Trophoblast cell (in vitro differentiated cells and primary cell): ENCODE measurements around the gene DAO.

Experiments
- DNase-seq, 2 donors: peaks; one replicate each; pipeline ENCODE4 v3.0.0-alpha.2; 2016
- H2AFZ ChIP-seq: 2 replicates; pipeline ENCODE4 v1.6.1; 2013; ENCODE audit warnings: low read length, moderate library complexity, mild to moderate bottlenecking; ENCODE audit not compliant: insufficient read depth, poor library complexity
- H2AK5ac ChIP-seq: 2 replicates; pipeline ENCODE4 v1.6.1; 2013; ENCODE audit warnings: mild to moderate bottlenecking, low read length
- H2BK120ac ChIP-seq: 2 replicates; pipeline ENCODE4 v1.6.1; 2013; ENCODE audit warnings: low read length, mild to moderate bottlenecking, moderate library complexity; ENCODE audit not compliant: insufficient read depth, poor library complexity
- H2BK12ac ChIP-seq: 2 replicates; pipeline ENCODE4 v1.6.1; 2013; ENCODE audit warnings: mild to moderate bottlenecking, low read length, moderate library complexity
- H2BK5ac ChIP-seq: 2 replicates; pipeline ENCODE4 v1.6.1; 2013; ENCODE audit warnings: low read length, low read depth, moderate library complexity, mild to moderate bottlenecking; ENCODE audit not compliant: poor library complexity
- H3K14ac ChIP-seq: 2 replicates; pipeline ENCODE4 v1.6.1; 2013; ENCODE audit warnings: mild to moderate bottlenecking, low read length
- H3K18ac ChIP-seq: 2 replicates; pipeline ENCODE4 v1.6.1; 2013; ENCODE audit warnings: mild to moderate bottlenecking, low read length
- H3K23ac ChIP-seq: 2 replicates; pipeline ENCODE4 v1.6.1; 2013; ENCODE audit warnings: low read length
- H3K27ac ChIP-seq: 2 replicates; pipeline ENCODE4 v1.5.1; 2013; ENCODE audit warnings: low read depth, mild to moderate bottlenecking, inconsistent platforms, low read length, moderate library complexity
- H3K27me3 ChIP-seq: 2 replicates; pipeline ENCODE4 v1.6.1; 2013; ENCODE audit warnings: inconsistent platforms, mild to moderate bottlenecking, low read length, moderate library complexity; ENCODE audit not compliant: insufficient read depth
- H3K36me3 ChIP-seq, 2 experiments: 1 replicate in 1 of 2; 2 replicates in 1 of 2; pipeline ENCODE4 v1.6.1; 2013; ENCODE audit warnings: low read length in 2 of 2, mild to moderate bottlenecking in 2 of 2, moderate library complexity in 1 of 2; ENCODE audit not compliant: insufficient read depth in 2 of 2, control insufficient read depth in 1 of 2
- H3K4ac ChIP-seq: 2 replicates; pipeline ENCODE4 v1.6.1; 2013; ENCODE audit warnings: low read depth, mild to moderate bottlenecking, low read length, moderate library complexity
- H3K4me1 ChIP-seq, 2 experiments: 1 replicate in 1 of 2; 2 replicates in 1 of 2; pipeline ENCODE4 v1.6.1; 2013; ENCODE audit warnings: low read length in 2 of 2, mild to moderate bottlenecking in 2 of 2, moderate library complexity in 1 of 2; ENCODE audit not compliant: insufficient read depth in 2 of 2, control insufficient read depth in 1 of 2
- H3K4me2 ChIP-seq: 2 replicates; pipeline ENCODE4 v1.6.1; 2013; ENCODE audit warnings: inconsistent platforms, mild to moderate bottlenecking, low read length, moderate library complexity
- H3K4me3 ChIP-seq: 2 replicates; pipeline ENCODE4 v1.5.1; 2013; ENCODE audit warnings: mild to moderate bottlenecking, low read depth, low read length, inconsistent platforms
- H3K79me1 ChIP-seq: one replicate; pipeline ENCODE4 v1.6.1; 2013; ENCODE audit warnings: low read length
- H3K79me2 ChIP-seq: 2 replicates; pipeline ENCODE4 v1.6.1; 2013; ENCODE audit warnings: low read length, mild to moderate bottlenecking; ENCODE audit not compliant: control insufficient read depth, insufficient read depth, poor library complexity
- H3K9ac ChIP-seq: 2 replicates; pipeline ENCODE4 v1.6.1; 2013; ENCODE audit warnings: mild to moderate bottlenecking, low read length
- H3K9me3 ChIP-seq: 2 replicates; pipeline ENCODE4 v1.6.1; 2013; ENCODE audit warnings: low read depth, mild to moderate bottlenecking, control low read depth, inconsistent platforms, low read length; ENCODE audit not compliant: insufficient read depth
- H4K12ac ChIP-seq: 2 replicates; pipeline ENCODE4 v1.6.1; 2013; ENCODE audit warnings: low read depth, mild to moderate bottlenecking, low read length, moderate library complexity
- H4K8ac ChIP-seq: 2 replicates; pipeline ENCODE4 v1.6.1; 2013; ENCODE audit warnings: low read depth, mild to moderate bottlenecking, low read length, moderate library complexity
- H4K91ac ChIP-seq: one replicate; pipeline ENCODE4 v1.6.1; 2013; ENCODE audit warnings: low read depth, mild to moderate bottlenecking, low read length, moderate library complexity
- WGBS: extraction: QIAGEN DNeasy Blood & Tissue Kit; methylation state at CpG from one replicate; pipeline ENCODE4 v1.1.7; 2013; ENCODE audit warnings: missing lambda C conversion rate; ENCODE audit not compliant: insufficient read length, insufficient coverage; ENCODE audit errors: extremely low coverage; 5-methylcytosine and 5-hydroxymethylcytosine counted together

DAO gene

GRCh38 chr12:108907839-108908351 is 28.0 kb downstream of the DAO start:
- no peak overlapping the region for H2BK5ac ChIP-seq
- no CpG with 5 or more reads among the region's 2 CpGs for WGBS
- no peaks in the 10 kb centered on the region for H3K27me3 ChIP-seq
- no peak overlapping the region for H3K27ac ChIP-seq
- H3K23ac ChIP-seq: no peak overlapping the region
- H3K14ac ChIP-seq: no peak overlapping the region
- H3K9ac ChIP-seq: no peak overlapping the region
- H3K18ac ChIP-seq: no peak overlapping the region
- H4K8ac ChIP-seq: no peak overlapping the region
- H2BK120ac ChIP-seq: no peak overlapping the region
- no peak overlapping the region for H4K91ac ChIP-seq
- H3K79me2 ChIP-seq: peaks cover 2% of the 10 kb centered on the region
- H3K9me3 ChIP-seq: no peaks in the 10 kb centered on the region
- no peak overlapping the region for H4K12ac ChIP-seq
- H3K4me2 ChIP-seq: no peak overlapping the region
- H2AFZ ChIP-seq: no peak overlapping the region
- DNase-seq: no peak
- no peak overlapping the region for H2BK12ac ChIP-seq
- no peak overlapping the region for H3K4ac ChIP-seq
- no peak overlapping the region for H2AK5ac ChIP-seq
- peaks cover 21 to 25% of the 10 kb centered on the region in 2 experiments for H3K4me1 ChIP-seq
- H3K36me3 ChIP-seq: no peaks in the 10 kb centered on the region
- H3K4me3 ChIP-seq: no peak overlapping the region
- peaks cover 9% of the 10 kb centered on the region for H3K79me1 ChIP-seq

- H3K18ac ChIP-seq: no peak overlapping the region
- no peak overlapping the region for H3K14ac ChIP-seq
- H3K79me2 ChIP-seq: peaks cover 2% of the 10 kb centered on the region
- H3K4ac ChIP-seq: no peak overlapping the region
- peaks cover 11% of the 10 kb centered on the region for H3K79me1 ChIP-seq
- peak overlapping the region; percentile 19 for H2BK12ac ChIP-seq
- no peak overlapping the region for H2AFZ ChIP-seq
- H4K91ac ChIP-seq: peak overlapping the region; percentile 35
- WGBS: no CpG with 5 or more reads among the region's 5 CpGs
- H2AK5ac ChIP-seq: no peak overlapping the region
- no peak overlapping the region for H2BK5ac ChIP-seq
- peak overlapping the region; percentile 20 for H2BK120ac ChIP-seq
- no peak overlapping the region for H4K12ac ChIP-seq
- H3K27me3 ChIP-seq: no peaks in the 10 kb centered on the region
- H4K8ac ChIP-seq: no peak overlapping the region
- peaks cover 21 to 25% of the 10 kb centered on the region in 2 experiments for H3K4me1 ChIP-seq
- H3K27ac ChIP-seq: no peak overlapping the region
- H3K36me3 ChIP-seq: no peaks in the 10 kb centered on the region
- no peaks in the 10 kb centered on the region for H3K9me3 ChIP-seq
- H3K23ac ChIP-seq: no peak overlapping the region
- no peak overlapping the region for H3K4me2 ChIP-seq
- DNase-seq: no peak
- H3K9ac ChIP-seq: no peak overlapping the region
- no peak overlapping the region for H3K4me3 ChIP-seq
Observed at GRCh38 chr12:108910336-108910735, 30.4 kb downstream of the DAO start.

GRCh38 chr12:108911915-108912314 is 32.0 kb downstream of the DAO start:
- H2BK5ac ChIP-seq: peak overlapping the region; percentile 32
- peak overlapping the region; percentile 27 for H3K27ac ChIP-seq
- no peak overlapping the region for H3K4me3 ChIP-seq
- H3K79me1 ChIP-seq: peaks cover 15% of the 10 kb centered on the region
- no peak overlapping the region for H3K9ac ChIP-seq
- no peak overlapping the region for H4K12ac ChIP-seq
- peak overlapping the region; percentile 33 for H3K14ac ChIP-seq
- H3K36me3 ChIP-seq: no peaks in the 10 kb centered on the region
- no peak overlapping the region for H2AFZ ChIP-seq
- peak overlapping the region; percentile 8 for H3K4ac ChIP-seq
- peak overlapping the region; percentile 39 for H3K18ac ChIP-seq
- H3K23ac ChIP-seq: no peak overlapping the region
- H4K91ac ChIP-seq: peak overlapping the region; percentile 88
- H3K4me2 ChIP-seq: peak overlapping the region; percentile 40
- H2AK5ac ChIP-seq: peak overlapping the region; percentile 23
- peak; percentile 61 to 82 for DNase-seq
- no peaks in the 10 kb centered on the region for H3K9me3 ChIP-seq
- peaks cover 24 to 27% of the 10 kb centered on the region in 2 experiments for H3K4me1 ChIP-seq
- no peaks in the 10 kb centered on the region for H3K27me3 ChIP-seq
- H4K8ac ChIP-seq: peak overlapping the region; percentile 75
- H2BK12ac ChIP-seq: peak overlapping the region; percentile 67
- WGBS: no CpG with 5 or more reads among the region's 6 CpGs
- peaks cover 2% of the 10 kb centered on the region for H3K79me2 ChIP-seq
- peak overlapping the region; percentile 59 for H2BK120ac ChIP-seq

GRCh38 chr12:108912361-108912760 is 32.5 kb downstream of the DAO start:
- no peak overlapping the region for H4K12ac ChIP-seq
- no peak overlapping the region for H2AFZ ChIP-seq
- no peak overlapping the region for H3K23ac ChIP-seq
- peak overlapping the region; percentile 63 for H2BK12ac ChIP-seq
- DNase-seq: no peak
- H3K4me1 ChIP-seq: peaks cover 24 to 27% of the 10 kb centered on the region in 2 experiments
- H3K4me3 ChIP-seq: no peak overlapping the region
- H3K4ac ChIP-seq: no peak overlapping the region
- H2AK5ac ChIP-seq: peak overlapping the region; percentile 31
- WGBS: no CpG with 5 or more reads among the region's 9 CpGs
- H3K4me2 ChIP-seq: peak overlapping the region; percentile 40
- H4K8ac ChIP-seq: peak overlapping the region; percentile 3
- no peak overlapping the region for H3K9ac ChIP-seq
- H3K27me3 ChIP-seq: no peaks in the 10 kb centered on the region
- peak overlapping the region; percentile 87 for H4K91ac ChIP-seq
- peaks cover 2% of the 10 kb centered on the region for H3K79me2 ChIP-seq
- peaks cover 15% of the 10 kb centered on the region for H3K79me1 ChIP-seq
- H2BK5ac ChIP-seq: peak overlapping the region; percentile 38
- no peak overlapping the region for H3K27ac ChIP-seq
- no peaks in the 10 kb centered on the region for H3K9me3 ChIP-seq
- H3K18ac ChIP-seq: peak overlapping the region; percentile 7
- peak overlapping the region; percentile 61 for H2BK120ac ChIP-seq
- H3K36me3 ChIP-seq: no peaks in the 10 kb centered on the region
- peak overlapping the region; percentile 47 for H3K14ac ChIP-seq
